HEK293 (cell line): ENCODE data around the gene CIROP.
A peak's percentile ranks its signal among the peaks of the same experiment; 100 is the strongest.

Source experiments
- CTCF ChIA-PET: fragments of 350-600 bp; formaldehyde crosslinking; extraction: SDS; loops from one replicate; lab custom pipeline; 2021; ENCODE audit warnings: antibody characterized with exemption; lab: Yijun Ruan, JAX
- POLR2A ChIA-PET: fragments of 300-600 bp; formaldehyde crosslinking; extraction: SDS; loops from one replicate; lab custom pipeline; 2020; ENCODE audit warnings: antibody characterized with exemption, inconsistent platforms; lab: Yijun Ruan, JAX
- H3K27ac ChIP-seq: fragments of 200-500 bp; sonication (Bioruptor generic); 2 replicates; pipeline ENCODE4 v1.5.1; 2014; ENCODE audit warnings: low read depth, low read length, control low read depth, inconsistent platforms; ENCODE audit errors: extremely low read depth
- H3K36me3 ChIP-seq, 2 experiments: fragments of 200-500 bp in 1 of 2; sonication (Bioruptor generic) in 1 of 2; 1 replicate in 1 of 2; 2 replicates in 1 of 2; pipeline ENCODE4 v1.5.1; 2014 to 2017; ENCODE audit warnings: inconsistent platforms in 2 of 2, low read length in 2 of 2; ENCODE audit not compliant: control insufficient read depth in 2 of 2, insufficient read depth in 1 of 2
- H3K4me1 ChIP-seq: fragments of 200-500 bp; sonication (Bioruptor generic); 2 replicates; pipeline ENCODE4 v1.5.1; 2014; ENCODE audit warnings: mild to moderate bottlenecking, low read length, inconsistent platforms; ENCODE audit not compliant: control insufficient read depth, insufficient read depth
- H3K4me3 ChIP-seq: 2 replicates; pipeline ENCODE4 v1.5.1; 2011; ENCODE audit warnings: low read depth, mild to moderate bottlenecking, control low read depth, low read length, moderate library complexity
- H3K9me3 ChIP-seq: fragments of 200-500 bp; sonication (Bioruptor generic); 2 replicates; pipeline ENCODE4 v1.5.1; 2014; ENCODE audit warnings: low read depth, low read length, inconsistent platforms; ENCODE audit not compliant: control insufficient read depth, insufficient read depth
- BCL11B ChIP-seq: fragments of 450-650 bp; formaldehyde crosslinking; IDR thresholded peaks from 2 replicates; pipeline ENCODE4 v1.5.1; 2016; ENCODE audit warnings: low read depth, missing biosample characterization, missing genetic modification characterization
- GLI4 ChIP-seq: fragments of 450-650 bp; formaldehyde crosslinking; IDR thresholded peaks from 2 replicates; pipeline ENCODE4 v1.5.1; 2016; ENCODE audit warnings: missing biosample characterization, missing genetic modification characterization
- SETDB1 ChIP-seq: IDR thresholded peaks from one replicate; pipeline ENCODE4 v1.6.1; 2017; ENCODE audit warnings: mild to moderate bottlenecking, low read length, moderate library complexity, mixed read lengths; ENCODE audit not compliant: insufficient read length
- SP2 ChIP-seq: fragments of 450-650 bp; formaldehyde crosslinking; IDR thresholded peaks from 2 replicates; pipeline ENCODE4 v1.5.1; 2016; ENCODE audit warnings: missing biosample characterization, missing genetic modification characterization
- ZFP69B ChIP-seq: fragments of 450-650 bp; formaldehyde crosslinking; IDR thresholded peaks from 2 replicates; pipeline ENCODE4 v1.5.1; 2016; ENCODE audit warnings: missing biosample characterization, missing genetic modification characterization
- ZNF2 ChIP-seq: fragments of 450-650 bp; formaldehyde crosslinking; IDR thresholded peaks from 2 replicates; pipeline ENCODE4 v1.5.1; 2016; ENCODE audit warnings: missing biosample characterization, missing genetic modification characterization
- ZNF239 ChIP-seq: fragments of 450-650 bp; formaldehyde crosslinking; IDR thresholded peaks from 2 replicates; pipeline ENCODE4 v1.5.1; 2016; ENCODE audit warnings: missing biosample characterization, missing genetic modification characterization
- ZNF311 ChIP-seq: fragments of 450-650 bp; formaldehyde crosslinking; IDR thresholded peaks from 2 replicates; pipeline ENCODE4 v1.5.1; 2017; ENCODE audit warnings: missing biosample characterization, missing genetic modification characterization, borderline replicate concordance
- ZNF501 ChIP-seq: fragments of 450-650 bp; formaldehyde crosslinking; IDR thresholded peaks from 2 replicates; pipeline ENCODE4 v1.5.1; 2016; ENCODE audit warnings: missing biosample characterization, missing genetic modification characterization
- ZNF544 ChIP-seq: fragments of 450-650 bp; formaldehyde crosslinking; IDR thresholded peaks from 2 replicates; pipeline ENCODE4 v1.5.0; 2017; ENCODE audit warnings: missing biosample characterization, missing genetic modification characterization
- ZNF549 ChIP-seq: fragments of 450-650 bp; IDR thresholded peaks from 2 replicates; pipeline ENCODE4 v1.5.1; 2018; ENCODE audit warnings: missing biosample characterization, missing genetic modification characterization, mild to moderate bottlenecking, inconsistent platforms, moderate library complexity
- ZNF561 ChIP-seq: fragments of 450-650 bp; IDR thresholded peaks from 2 replicates; pipeline ENCODE4 v1.5.1; 2018; ENCODE audit warnings: missing biosample characterization, missing genetic modification characterization, borderline replicate concordance
- ZNF660 ChIP-seq: fragments of 450-650 bp; IDR thresholded peaks from 2 replicates; pipeline ENCODE4 v1.5.1; 2018; ENCODE audit warnings: missing biosample characterization, mild to moderate bottlenecking, missing genetic modification characterization
- ZSCAN16 ChIP-seq: fragments of 450-650 bp; formaldehyde crosslinking; IDR thresholded peaks from 2 replicates; pipeline ENCODE4 v1.5.1; 2016; ENCODE audit warnings: missing biosample characterization, missing genetic modification characterization
- ZSCAN30 ChIP-seq: fragments of 450-650 bp; IDR thresholded peaks from 2 replicates; pipeline ENCODE4 v1.5.1; 2018; ENCODE audit warnings: missing biosample characterization, mild to moderate bottlenecking, missing genetic modification characterization, moderate library complexity
- TF ChIP-seq, protein P1 (sequence below): fragments of 450-650 bp; formaldehyde crosslinking; IDR thresholded peaks from 2 replicates; pipeline ENCODE4 v1.5.1; 2016; ENCODE audit warnings: missing biosample characterization, missing genetic modification characterization
- TF ChIP-seq, protein P2 (sequence below): fragments of 450-650 bp; formaldehyde crosslinking; IDR thresholded peaks from 2 replicates; pipeline ENCODE4 v1.5.1; 2016; ENCODE audit warnings: missing biosample characterization, missing genetic modification characterization, borderline replicate concordance
- TF ChIP-seq, protein P3 (sequence below): fragments of 450-650 bp; formaldehyde crosslinking; IDR thresholded peaks from 2 replicates; pipeline ENCODE4 v1.5.1; 2017; ENCODE audit warnings: missing biosample characterization, mild to moderate bottlenecking, missing genetic modification characterization, moderate library complexity
- TF ChIP-seq, protein P4 (sequence below): fragments of 450-650 bp; formaldehyde crosslinking; IDR thresholded peaks from 2 replicates; pipeline ENCODE4 v1.5.1; 2016; ENCODE audit warnings: missing biosample characterization, missing genetic modification characterization
- TF ChIP-seq, protein P5 (sequence below): fragments of 450-650 bp; formaldehyde crosslinking; IDR thresholded peaks from 2 replicates; pipeline ENCODE4 v1.5.1; 2016; ENCODE audit warnings: missing biosample characterization, missing genetic modification characterization

The CIROP gene

DNA sequence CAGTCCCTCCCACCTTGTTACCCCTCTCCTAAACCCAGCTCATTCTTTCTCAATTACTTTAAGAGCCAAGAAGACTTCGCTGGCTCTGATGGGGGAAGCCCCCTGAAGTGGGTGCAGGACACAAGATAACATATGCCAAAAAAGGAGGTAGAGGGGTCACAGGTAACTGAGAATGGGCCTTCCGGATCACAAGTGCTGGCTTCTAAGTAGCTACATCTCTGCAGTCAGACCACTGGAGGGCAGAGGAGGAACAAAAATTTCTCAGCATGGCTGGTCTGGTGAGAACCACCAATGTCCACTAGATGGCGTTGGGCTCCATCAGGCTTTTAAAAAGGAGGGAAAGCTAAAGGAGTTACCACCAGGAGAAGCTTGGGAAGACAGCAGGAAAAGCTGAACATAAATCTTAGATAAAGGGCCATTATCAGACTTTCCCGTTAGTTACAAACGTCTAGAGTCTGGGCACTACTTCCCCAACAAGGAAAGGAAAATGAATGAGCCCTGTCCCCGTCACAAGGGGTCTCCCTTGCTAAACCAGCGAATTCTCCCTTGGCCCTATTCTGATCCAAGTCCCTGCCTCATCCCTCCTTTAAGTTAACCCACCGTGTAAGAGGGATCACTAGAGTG, 35.9 kb downstream of the CIROP start (continued):
- no peak for TF ChIP-seq BCL11B
- no peak for TF ChIP-seq GLI4 (tag by site-specific recombination)
- no peak for TF ChIP-seq ZNF501 (tag by site-specific recombination)
- TF ChIP-seq ZSCAN30 (tag by site-specific recombination), result peak; percentile 79; the same call in 1 of the 2 replicates
- no peak for TF ChIP-seq ZNF311 (tag by site-specific recombination)
- TF ChIP-seq, protein P1, sequence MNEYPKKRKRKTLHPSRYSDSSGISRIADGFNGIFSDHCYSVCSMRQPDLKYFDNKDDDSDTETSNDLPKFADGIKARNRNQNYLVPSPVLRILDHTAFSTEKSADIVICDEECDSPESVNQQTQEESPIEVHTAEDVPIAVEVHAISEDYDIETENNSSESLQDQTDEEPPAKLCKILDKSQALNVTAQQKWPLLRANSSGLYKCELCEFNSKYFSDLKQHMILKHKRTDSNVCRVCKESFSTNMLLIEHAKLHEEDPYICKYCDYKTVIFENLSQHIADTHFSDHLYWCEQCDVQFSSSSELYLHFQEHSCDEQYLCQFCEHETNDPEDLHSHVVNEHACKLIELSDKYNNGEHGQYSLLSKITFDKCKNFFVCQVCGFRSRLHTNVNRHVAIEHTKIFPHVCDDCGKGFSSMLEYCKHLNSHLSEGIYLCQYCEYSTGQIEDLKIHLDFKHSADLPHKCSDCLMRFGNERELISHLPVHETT (tag by site-specific recombination), result 0 out of 2 replicates have a peak, but pooled peaks have one; percentile 38
- TF ChIP-seq, protein P2, sequence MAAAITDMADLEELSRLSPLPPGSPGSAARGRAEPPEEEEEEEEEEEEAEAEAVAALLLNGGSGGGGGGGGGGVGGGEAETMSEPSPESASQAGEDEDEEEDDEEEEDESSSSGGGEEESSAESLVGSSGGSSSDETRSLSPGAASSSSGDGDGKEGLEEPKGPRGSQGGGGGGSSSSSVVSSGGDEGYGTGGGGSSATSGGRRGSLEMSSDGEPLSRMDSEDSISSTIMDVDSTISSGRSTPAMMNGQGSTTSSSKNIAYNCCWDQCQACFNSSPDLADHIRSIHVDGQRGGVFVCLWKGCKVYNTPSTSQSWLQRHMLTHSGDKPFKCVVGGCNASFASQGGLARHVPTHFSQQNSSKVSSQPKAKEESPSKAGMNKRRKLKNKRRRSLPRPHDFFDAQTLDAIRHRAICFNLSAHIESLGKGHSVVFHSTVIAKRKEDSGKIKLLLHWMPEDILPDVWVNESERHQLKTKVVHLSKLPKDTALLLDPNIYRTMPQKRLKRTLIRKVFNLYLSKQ, result no peak
- no peak for TF ChIP-seq ZSCAN16 (tag by site-specific recombination)
- no peak for TF ChIP-seq ZNF544 (tag by site-specific recombination)
- no peak for TF ChIP-seq ZNF561 (tag by site-specific recombination)
- TF ChIP-seq, protein P3, sequence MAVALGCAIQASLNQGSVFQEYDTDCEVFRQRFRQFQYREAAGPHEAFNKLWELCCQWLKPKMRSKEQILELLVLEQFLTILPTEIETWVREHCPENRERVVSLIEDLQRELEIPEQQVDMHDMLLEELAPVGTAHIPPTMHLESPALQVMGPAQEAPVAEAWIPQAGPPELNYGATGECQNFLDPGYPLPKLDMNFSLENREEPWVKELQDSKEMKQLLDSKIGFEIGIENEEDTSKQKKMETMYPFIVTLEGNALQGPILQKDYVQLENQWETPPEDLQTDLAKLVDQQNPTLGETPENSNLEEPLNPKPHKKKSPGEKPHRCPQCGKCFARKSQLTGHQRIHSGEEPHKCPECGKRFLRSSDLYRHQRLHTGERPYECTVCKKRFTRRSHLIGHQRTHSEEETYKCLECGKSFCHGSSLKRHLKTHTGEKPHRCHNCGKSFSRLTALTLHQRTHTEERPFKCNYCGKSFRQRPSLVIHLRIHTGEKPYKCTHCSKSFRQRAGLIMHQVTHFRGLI (tag by site-specific recombination), result no peak
- TF ChIP-seq ZFP69B (tag by site-specific recombination), result 0 out of 2 replicates have a peak, but pooled peaks have one; percentile 33
- peak; percentile 39; the same call in 1 of the 2 replicates for TF ChIP-seq ZNF660 (tag by site-specific recombination)
- TF ChIP-seq, protein P4, sequence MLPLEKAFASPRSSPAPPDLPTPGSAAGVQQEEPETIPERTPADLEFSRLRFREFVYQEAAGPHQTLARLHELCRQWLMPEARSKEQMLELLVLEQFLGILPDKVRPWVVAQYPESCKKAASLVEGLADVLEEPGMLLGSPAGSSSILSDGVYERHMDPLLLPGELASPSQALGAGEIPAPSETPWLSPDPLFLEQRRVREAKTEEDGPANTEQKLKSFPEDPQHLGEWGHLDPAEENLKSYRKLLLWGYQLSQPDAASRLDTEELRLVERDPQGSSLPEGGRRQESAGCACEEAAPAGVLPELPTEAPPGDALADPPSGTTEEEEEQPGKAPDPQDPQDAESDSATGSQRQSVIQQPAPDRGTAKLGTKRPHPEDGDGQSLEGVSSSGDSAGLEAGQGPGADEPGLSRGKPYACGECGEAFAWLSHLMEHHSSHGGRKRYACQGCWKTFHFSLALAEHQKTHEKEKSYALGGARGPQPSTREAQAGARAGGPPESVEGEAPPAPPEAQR (tag by site-specific recombination), result no peak
- TF ChIP-seq SETDB1, result no peak
- no peak for TF ChIP-seq ZNF549 (tag by site-specific recombination)
- TF ChIP-seq ZNF2 (tag by site-specific recombination), result peak; percentile 37; the same call in 1 of the 2 replicates

DNA sequence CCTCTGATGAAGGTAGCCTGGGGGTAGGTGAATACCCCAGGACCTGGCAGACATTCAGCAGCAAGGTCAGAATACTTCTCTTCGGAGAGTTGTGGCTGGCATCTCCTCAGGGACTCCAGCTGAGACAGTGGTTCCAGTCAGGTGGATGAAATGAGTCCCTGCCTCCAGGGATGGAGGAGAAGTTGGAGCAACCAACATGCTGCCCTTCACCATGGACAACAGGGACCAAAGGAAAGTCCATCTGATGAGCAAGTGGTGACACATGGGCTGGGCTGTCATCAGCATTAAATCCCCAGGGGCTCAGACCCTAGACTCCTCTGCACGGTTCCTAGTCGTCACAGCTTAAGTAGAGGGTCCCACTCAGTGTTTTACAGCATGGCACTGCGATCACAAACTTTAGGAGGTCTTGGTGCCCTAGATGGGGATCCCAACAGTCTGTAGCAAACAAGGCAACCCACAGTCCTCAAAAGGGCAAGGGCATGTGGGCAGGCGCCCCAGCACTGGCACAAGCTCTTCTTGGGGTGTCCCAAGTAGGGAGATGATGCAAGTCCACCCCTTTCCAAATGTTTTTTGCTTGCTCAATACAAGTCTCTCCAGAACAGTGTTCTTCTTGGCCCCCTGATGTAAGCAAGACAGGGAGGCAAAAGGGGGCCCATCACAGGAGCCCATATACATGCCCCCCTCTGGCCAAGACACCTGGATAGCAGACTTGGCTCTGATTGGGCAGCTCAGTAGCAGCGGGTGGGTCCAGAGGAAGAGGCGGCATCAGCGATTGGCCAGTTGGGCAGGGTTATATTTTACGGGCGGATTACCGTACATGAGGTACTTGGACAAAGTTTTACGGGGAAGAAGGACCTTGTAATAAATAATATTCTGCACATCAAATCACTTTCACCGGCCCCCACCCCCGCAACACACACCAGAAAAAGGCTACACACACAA, 36.7 kb downstream of the CIROP start:
- H3K36me3 ChIP-seq, result peaks cover 35 to 70% of the 10 kb centered on the region in 2 experiments
- H3K4me3 ChIP-seq, result no peak overlapping the region
- H3K9me3 ChIP-seq, result no peaks in the 10 kb centered on the region
- H3K27ac ChIP-seq, result 0 out of 2 replicates have a peak overlapping the region, but pooled peaks have one; percentile 66
- POLR2A ChIA-PET, result interaction anchor here (0.5 to 2.0 kb wide), 14 partner anchors 9 to 139 kb away, joined by 3 to 20 read pairs (median 4); partner anchors contain the start of genes ACIN1, AJUBA, C14orf119 and PRMT5
- TF ChIP-seq SP2 (tag by site-specific recombination), result 0 out of 2 replicates have a peak, but pooled peaks have one; percentile 21
- TF ChIP-seq, protein P5, sequence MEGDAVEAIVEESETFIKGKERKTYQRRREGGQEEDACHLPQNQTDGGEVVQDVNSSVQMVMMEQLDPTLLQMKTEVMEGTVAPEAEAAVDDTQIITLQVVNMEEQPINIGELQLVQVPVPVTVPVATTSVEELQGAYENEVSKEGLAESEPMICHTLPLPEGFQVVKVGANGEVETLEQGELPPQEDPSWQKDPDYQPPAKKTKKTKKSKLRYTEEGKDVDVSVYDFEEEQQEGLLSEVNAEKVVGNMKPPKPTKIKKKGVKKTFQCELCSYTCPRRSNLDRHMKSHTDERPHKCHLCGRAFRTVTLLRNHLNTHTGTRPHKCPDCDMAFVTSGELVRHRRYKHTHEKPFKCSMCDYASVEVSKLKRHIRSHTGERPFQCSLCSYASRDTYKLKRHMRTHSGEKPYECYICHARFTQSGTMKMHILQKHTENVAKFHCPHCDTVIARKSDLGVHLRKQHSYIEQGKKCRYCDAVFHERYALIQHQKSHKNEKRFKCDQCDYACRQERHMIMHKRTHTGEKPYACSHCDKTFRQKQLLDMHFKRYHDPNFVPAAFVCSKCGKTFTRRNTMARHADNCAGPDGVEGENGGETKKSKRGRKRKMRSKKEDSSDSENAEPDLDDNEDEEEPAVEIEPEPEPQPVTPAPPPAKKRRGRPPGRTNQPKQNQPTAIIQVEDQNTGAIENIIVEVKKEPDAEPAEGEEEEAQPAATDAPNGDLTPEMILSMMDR (tag by site-specific recombination), result no peak
- no peak for TF ChIP-seq ZNF239 (tag by site-specific recombination)
- CTCF ChIA-PET, result interaction anchor here (0.6 to 3.4 kb wide), 60 partner anchors 9 to 1006 kb away, joined by 3 to 58 read pairs (median 5); partner anchors contain the start of genes ACIN1, AJUBA, C14orf119 and CDH24
- peaks cover 16% of the 10 kb centered on the region for H3K4me1 ChIP-seq
